ENCODE measurements around the gene SASH1. TPM values are rescaled to one million over a fixed set of nuclear protein-coding genes. Genes with fewer than 3 reads are reported as not detected.

SASH1 gene
- total and polyA plus RNA-seq, 7 donors = 3.2 to 101 (median 40.5) TPM

GRCh38 chr6:148317051-148317450 is 25.6 kb upstream of the SASH1 start:
- WGBS, 2 donors = 91 to 97% methylated on average over 1 of the region's 1 CpG
- intact Hi-C loops (cut with DNase I) = no loop called here

GRCh38 chr6:148317739-148318138 is 24.9 kb upstream of the SASH1 start:
- TF ChIP-seq POLR2AphosphoS5 (IDR thresholded peaks at IDR 0.05) (no peak), CTCF (IDR thresholded peaks at IDR 0.05) (no peak), EP300 (IDR thresholded peaks at IDR 0.05) (no peak), POLR2A (IDR thresholded peaks at IDR 0.05) (no peak)
- Histone ChIP-seq H3K9me3 (no peaks in the 10 kb centered on the region), H3K27ac (no peak overlapping the region), H3K4me3 (no peak overlapping the region), H3K27me3 (no peaks in the 10 kb centered on the region), H3K36me3 (no peaks in the 10 kb centered on the region), H3K4me1 (no peaks in the 10 kb centered on the region)
- WGBS, 2 donors = 93 to 94% methylated on average over 2 of the region's 2 CpGs
- no peak for DNase-seq
- intact Hi-C loops (cut with DNase I) = no loop called here

More at GRCh38 chr6:148317051-148317450, 25.6 kb upstream of the SASH1 start:
- Histone ChIP-seq H3K27me3 (no peaks in the 10 kb centered on the region), H3K9me3 (no peaks in the 10 kb centered on the region), H3K4me3 (no peak overlapping the region), H3K27ac (no peak overlapping the region), H3K4me1 (no peaks in the 10 kb centered on the region), H3K36me3 (no peaks in the 10 kb centered on the region)
- no peak for TF ChIP-seq CTCF (IDR thresholded peaks at IDR 0.05)
- TF ChIP-seq POLR2A (IDR thresholded peaks at IDR 0.05) = no peak
- TF ChIP-seq EP300 (IDR thresholded peaks at IDR 0.05) = no peak
- TF ChIP-seq POLR2AphosphoS5 (IDR thresholded peaks at IDR 0.05) = no peak
- DNase-seq = no peak

DNA sequence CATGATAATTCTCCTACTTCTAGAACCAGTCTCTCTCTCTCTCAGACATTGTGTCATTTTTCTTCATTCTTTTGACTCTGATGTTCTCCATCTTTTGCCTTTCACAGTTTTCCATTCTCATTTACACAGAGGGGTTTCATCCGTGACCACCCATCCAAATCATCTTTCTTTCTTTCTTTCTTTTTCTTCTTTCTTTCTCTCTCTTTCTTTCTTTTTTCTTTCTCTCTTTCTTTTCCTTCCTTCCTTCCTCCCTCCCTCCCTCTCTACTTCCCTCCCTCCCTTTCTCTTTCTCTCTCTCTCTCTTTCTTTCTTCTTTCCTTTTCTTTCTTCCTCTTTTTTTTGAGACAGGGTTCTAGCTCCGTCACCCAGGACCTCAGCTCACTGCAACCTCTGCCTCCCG is 19.9 kb upstream of the SASH1 start:
- Histone ChIP-seq H3K27me3 (no peaks in the 10 kb centered on the region), H3K4me1 (no peaks in the 10 kb centered on the region), H3K27ac (no peak overlapping the region), H3K9me3 (no peaks in the 10 kb centered on the region), H3K4me3 (no peak overlapping the region), H3K36me3 (no peaks in the 10 kb centered on the region)
- intact Hi-C loops (cut with DNase I) = no loop called here
- no peak for DNase-seq
- WGBS, 2 donors = 93% methylated on average over 3 of the region's 3 CpGs
- TF ChIP-seq EP300 (IDR thresholded peaks at IDR 0.05) (no peak), POLR2AphosphoS5 (IDR thresholded peaks at IDR 0.05) (no peak)

DNA sequence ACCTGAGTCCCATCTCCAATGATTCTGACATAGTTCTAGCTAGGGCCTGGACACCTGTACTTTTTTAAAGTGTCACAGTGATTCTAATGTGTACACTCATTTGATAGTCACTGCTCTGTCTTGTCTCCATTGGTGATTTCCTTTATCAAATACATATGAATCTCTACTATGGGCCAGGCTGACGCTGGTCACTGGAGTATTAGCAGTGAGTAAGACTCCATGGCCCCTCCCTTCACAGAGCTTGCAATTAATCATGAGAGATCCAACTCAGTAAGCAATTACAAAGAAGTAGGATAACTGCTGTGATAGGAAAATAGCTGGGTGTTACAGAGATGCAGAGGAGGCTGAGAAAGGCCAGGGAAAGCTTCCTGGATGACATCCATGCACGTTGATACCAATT is 19.3 kb upstream of the SASH1 start:
- intact Hi-C loops (cut with DNase I) = no loop called here
- DNase-seq = no peak
- Histone ChIP-seq H3K4me1 (no peaks in the 10 kb centered on the region), H3K36me3 (no peaks in the 10 kb centered on the region), H3K4me3 (no peak overlapping the region), H3K27ac (no peak overlapping the region), H3K27me3 (no peaks in the 10 kb centered on the region), H3K9me3 (no peaks in the 10 kb centered on the region)
- TF ChIP-seq POLR2AphosphoS5 (IDR thresholded peaks at IDR 0.05) = no peak
- no peak for TF ChIP-seq CTCF (IDR thresholded peaks at IDR 0.05)
- TF ChIP-seq EP300 (IDR thresholded peaks at IDR 0.05) = no peak
- no peak for TF ChIP-seq POLR2A (IDR thresholded peaks at IDR 0.05)
- 72 to 77% methylated on average over 2 of the region's 2 CpGs for WGBS, 2 donors

- Histone ChIP-seq H3K9me3 (no peaks in the 10 kb centered on the region), H3K27ac (no peak overlapping the region), H3K36me3 (no peaks in the 10 kb centered on the region), H3K27me3 (no peaks in the 10 kb centered on the region), H3K4me3 (no peak overlapping the region), H3K4me1 (peaks cover 0 to 6% (median 2%) of the 10 kb centered on the region in 4 donors)
- no peak for TF ChIP-seq POLR2A (IDR thresholded peaks at IDR 0.05)
- TF ChIP-seq EP300 (IDR thresholded peaks at IDR 0.05) = no peak
- no peak for TF ChIP-seq POLR2AphosphoS5 (IDR thresholded peaks at IDR 0.05)
- TF ChIP-seq CTCF (IDR thresholded peaks at IDR 0.05) = no peak
- intact Hi-C loops (cut with DNase I) = no loop called here
- DNase-seq = no peak
- 41 to 62% methylated on average over 4 of the region's 4 CpGs for WGBS, 2 donors
These were observed 18.2 kb upstream of the SASH1 start for GRCh38 chr6:148324297-148324985.

Measured in sigmoid colon (tissue), 7 donors.